Caki2 (cell line): Measurements from ENCODE around the gene ETV6. TPM values are rescaled to one million over a fixed set of nuclear protein-coding genes. Genes with fewer than 3 reads are reported as not detected.

ENCODE experiments used
- DNase-seq: peaks from one replicate; pipeline ENCODE4 v3.0.0-alpha.2; 2015; ENCODE audit warnings: low read depth
- in situ Hi-C: cut with HindIII; loops from 2 replicates; pipeline ENCODE4 v1.10.0; 2016; ENCODE audit warnings: low sequenced_read_pairs, low pct_unique_long_range_greater_than_20kb, mixed read lengths
- total RNA-seq: library from RNA; depleted of rRNA; stranded (reverse); fragments of >200 nt; shearing (Covaris generic); gene quantifications from 2 replicates; pipeline ENCODE4 v1.2.3, GENCODE V29; 2014; ENCODE audit warnings: low replicate concordance

ETV6 gene
- total RNA-seq, 1 experiment from 2014 or later = 14.7 TPM

DNA sequence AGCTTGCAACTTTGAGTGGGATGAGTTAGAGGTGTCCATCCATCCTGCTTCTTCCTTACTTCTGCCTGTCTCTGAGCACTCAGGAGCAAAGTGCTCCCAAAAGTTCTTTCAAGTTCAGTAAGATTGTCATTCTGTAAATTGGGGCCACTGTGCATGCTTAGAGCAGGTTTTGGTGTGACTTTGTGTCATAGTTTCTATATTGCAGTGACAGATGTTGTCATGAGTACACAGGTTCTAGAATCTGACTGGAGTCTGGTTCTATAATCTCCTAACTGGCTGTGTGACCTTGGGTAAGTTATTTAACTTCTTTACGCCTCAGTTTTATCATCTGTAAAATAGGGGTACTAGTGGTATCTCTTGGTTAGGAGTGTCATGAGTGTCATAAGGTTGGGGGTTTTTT lies 218.6 kb downstream of the ETV6 start:
- in situ Hi-C loops = no loop called here
- no peak for DNase-seq

DNA sequence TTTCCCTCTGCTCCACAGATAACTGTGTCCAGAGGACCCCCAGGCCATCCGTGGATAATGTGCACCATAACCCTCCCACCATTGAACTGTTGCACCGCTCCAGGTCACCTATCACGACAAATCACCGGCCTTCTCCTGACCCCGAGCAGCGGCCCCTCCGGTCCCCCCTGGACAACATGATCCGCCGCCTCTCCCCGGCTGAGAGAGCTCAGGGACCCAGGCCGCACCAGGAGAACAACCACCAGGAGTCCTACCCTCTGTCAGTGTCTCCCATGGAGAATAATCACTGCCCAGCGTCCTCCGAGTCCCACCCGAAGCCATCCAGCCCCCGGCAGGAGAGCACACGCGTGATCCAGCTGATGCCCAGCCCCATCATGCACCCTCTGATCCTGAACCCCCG lies 219.9 kb downstream of the ETV6 start:
- no peak for DNase-seq
- in situ Hi-C loops = no loop called here

DNA sequence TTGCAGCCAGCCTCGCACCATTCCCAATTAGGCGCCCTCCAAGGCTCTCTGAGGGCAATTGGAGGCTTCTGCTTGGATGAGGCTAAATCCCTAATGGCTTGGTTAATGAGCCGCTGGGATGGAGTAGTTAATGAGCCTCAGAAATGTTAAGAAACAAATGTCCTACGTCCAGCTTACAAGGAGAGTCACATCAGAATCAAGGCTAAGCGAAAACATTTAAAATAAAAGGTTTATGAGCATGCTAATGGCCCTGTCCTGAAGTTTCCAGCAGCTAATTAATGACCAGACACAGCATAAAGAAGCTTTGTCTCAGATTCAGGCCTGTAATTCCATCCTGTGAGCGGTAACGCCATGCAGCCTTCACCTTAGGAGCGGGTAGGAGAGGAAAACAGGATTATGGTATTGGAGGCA lies 220.6 kb downstream of the ETV6 start:
- DNase-seq = no peak
- in situ Hi-C loops = no loop called here

DNA sequence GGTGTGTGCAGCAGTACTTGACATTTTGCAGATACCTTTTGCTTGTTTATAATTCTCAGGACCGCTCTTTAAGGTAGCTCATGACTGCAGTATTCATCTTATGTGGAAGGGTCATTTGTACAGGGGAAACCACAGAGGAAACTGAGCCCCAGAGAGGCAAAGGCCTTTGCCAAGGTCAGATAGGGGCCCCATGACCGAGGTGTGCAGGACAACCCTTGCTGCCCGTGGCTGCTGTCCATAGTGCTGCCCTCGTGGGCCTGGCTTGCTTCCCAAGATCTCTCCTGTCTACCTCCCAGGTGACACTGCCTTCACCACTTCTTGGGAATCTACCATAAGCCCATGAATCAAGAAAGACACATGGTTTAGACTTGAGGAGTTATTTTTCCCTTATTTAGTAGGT lies 222.6 kb downstream of the ETV6 start:
- DNase-seq = no peak
- in situ Hi-C loops = no loop called here

DNA sequence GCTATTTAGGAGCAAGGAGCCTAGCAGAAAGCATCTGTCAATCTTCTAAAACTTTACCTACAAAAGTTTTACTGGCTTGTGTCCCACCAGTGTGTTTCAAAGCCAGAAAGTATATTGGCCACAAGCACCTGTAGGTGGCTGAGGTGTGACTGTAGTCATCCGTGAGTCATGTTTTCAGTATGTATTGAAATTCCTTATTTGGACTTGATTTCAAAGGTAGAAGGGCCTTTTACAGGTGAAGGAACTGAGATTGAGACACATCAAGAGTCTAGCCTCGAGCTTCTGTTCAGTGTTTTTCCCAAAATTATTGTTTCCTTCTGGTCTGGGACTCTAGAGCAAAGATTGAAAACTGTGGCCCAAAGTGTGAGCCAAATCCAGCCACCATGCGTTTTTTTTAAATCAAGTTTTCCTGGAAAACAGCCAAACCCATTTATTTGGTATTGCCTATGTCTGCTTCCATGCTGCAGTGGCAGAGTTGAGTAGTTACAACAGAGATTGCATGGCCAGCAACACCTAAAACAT lies 226.0 kb downstream of the ETV6 start:
- in situ Hi-C loops = no loop called here
- DNase-seq = no peak

DNA sequence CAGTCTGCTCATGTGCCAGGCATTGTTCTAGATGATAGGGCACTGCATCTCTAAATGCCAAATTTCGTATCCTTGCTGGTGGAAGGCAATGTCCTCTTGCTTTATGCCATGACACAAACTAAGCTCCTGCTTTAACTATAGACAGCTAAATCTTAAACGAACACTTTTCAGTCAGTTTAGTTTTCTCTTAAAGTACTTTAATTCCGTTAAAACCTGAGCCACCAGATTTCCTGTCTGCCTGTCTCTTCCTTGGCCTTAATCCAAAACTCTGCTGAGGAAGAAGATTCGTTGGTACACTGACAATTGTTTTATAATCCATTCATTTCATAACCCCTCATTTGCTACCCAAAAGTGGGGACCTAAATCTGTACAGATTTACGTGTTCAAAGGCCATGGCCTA lies 226.8 kb downstream of the ETV6 start:
- no peak for DNase-seq
- in situ Hi-C loops = no loop called here

DNA sequence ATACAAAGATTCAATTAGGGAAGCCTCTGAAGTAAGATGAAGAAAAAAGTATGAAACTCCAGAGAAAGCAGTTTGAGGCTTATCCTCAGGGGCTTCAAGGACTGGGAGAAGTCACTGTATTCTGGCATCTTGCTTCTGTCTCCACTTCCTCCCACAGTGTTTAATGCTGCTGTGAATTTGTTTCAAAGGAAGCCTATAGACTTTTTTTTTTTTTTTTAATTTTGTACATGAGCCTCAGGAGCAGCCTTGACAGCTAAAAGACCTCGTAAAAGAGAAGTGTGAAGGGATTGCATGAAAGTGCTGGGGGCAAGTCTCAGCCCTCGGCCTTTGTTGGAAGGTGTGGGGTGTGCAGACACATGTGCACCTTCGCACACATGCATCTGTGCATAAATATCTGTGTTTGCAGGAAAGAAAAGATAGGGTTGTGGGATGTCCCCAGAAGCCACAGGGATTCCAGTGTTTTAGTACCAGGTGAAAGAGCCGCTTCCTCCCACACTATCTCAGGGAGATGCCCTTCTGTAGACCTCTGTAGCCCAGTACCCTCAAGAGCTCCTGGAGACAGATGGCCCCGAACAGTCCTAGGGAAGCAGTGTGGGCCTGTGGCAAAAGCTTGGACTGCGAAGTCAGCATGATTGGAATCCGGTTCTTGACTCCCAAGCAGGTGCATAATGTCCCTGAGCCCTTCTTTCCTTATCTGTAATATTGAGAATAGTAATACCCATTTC lies 227.8 kb downstream of the ETV6 start:
- no peak for DNase-seq
- in situ Hi-C loops = no loop called here

DNA sequence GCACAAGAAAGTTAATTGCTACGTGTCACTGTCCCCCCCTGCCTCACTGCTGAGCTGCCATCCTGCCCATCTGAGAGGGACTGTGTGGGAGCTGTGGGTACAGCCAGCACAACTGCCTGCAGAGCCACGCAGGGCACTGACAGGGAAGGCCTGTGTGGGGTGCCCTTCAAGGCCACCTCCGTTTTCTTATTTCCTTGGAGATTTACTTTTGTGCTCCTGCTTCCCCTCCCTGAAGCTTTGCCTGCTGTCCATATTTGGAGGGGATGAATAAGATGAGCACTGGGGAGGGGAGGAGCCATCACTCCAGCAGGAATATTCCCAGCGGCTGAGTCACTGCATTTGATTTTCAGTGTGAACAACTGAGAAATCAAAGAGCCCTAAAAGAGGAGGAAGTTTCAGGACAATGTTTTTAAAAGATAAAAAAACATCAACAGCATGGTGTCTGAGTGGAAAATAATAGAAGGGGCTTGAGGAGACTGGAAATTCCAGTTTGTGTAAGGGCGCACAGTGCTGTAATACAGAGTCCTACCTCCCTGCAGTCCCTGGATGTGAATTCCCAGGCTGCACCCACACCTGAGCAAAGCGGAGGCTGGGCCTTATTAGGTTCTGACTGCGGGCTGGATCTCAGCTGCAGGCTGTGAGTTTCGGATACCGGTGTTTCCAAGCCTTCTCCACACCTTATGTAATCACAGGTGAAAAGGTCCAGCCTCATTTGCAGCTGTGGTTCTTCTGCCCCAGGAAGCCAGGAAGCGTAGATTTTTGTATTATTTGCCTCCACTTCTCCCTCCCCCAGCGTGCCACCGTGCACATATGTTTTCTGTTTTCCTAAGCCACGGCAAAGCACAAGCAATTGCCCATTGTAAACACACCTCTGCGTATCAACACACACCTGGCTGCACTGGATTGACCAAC lies 228.7 kb downstream of the ETV6 start:
- peak; percentile 87 for DNase-seq
- in situ Hi-C loops = no loop called here

DNA sequence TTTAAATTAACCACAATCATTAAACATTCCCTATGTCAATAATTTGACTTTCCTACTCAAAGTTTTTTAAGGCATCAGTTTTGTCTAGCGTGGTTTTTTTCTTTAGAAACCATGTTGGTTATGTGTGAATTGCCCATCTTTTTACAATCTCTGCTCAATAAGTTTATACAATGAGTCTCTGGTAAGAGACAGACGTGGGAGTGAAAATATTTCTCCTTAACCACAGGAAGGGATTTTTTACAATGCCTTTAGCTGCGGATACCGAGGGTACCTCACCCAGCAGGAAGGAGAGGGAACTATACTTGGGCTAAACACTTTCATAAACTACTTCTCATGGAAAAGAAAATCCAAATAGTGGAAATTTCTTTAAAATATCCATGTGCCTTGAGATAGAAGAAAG lies 229.8 kb downstream of the ETV6 start:
- DNase-seq = no peak
- in situ Hi-C loops = no loop called here

DNA sequence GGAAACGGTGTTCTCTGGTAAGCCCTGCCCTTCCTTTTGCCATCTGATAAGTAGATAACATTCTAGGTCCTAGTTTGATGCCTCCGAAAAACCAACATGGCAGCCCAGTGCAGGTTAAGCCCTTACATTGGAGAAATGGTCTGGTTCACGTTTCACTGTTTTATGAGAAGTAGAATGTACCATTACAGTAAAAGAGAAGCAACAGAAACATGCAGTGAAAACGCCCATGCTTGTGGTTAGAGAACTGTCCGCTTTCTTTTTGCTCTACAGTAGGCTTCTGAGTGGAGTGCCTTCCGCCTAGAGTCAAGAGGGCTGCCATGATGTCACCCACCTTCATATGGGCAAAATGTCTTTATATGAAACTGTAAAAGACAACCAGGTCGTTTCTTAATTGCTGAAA lies 230.9 kb downstream of the ETV6 start:
- no peak for DNase-seq
- in situ Hi-C loops = no loop called here

DNA sequence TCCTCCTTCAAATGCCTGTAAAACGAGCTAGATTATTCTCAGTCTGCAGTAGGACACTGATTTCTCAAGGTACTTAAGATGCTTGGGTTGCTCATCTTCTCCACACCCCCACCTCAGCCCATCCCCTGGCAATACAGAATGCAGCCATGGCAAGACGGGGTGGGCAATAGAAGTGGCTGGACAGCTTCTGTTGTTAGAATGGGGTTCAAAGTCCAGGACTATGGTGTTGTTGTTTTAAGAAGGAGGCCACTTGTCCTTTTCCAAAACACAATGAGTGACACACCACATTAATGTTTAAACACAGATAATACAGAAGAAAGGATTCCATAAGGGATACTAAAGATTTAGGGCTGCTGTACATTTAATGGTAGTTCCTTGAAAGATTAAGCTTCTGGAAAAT lies 232.4 kb downstream of the ETV6 start:
- DNase-seq = peak; percentile 81
- in situ Hi-C loops = no loop called here

DNA sequence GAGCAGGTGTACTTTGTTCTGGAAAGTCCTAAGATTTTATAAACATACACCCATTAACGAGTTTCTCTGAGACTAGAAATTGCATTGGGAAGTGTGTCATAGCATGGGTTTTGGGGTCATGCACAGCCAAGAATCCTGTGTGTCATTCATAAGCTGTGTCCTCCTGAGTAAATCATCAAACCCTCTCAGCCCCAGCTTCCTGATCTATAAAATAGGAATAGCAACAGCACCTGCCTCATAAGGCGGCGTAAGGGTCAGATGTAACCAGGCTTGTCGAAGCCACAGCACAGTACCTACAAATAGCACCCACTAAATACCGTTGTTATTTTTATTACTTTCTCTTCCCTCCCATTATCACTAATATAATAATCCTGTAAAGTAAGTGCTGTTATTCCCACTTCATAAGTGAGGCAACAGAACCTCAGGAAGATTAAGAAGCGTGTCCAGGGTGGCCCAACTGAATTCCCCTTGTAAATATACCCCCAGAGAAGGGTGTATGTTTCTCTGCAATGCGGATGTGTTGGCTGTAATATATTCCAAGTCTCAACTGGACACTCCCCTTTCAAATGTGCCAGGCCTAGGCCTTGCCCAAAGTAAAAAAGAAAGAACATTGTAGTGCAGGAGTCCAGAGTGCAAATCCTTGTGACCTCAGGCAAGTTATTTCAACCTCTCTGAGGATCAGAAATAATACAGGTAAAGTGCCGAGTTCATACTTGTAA lies 233.0 kb downstream of the ETV6 start:
- in situ Hi-C loops = no loop called here
- DNase-seq = peak; percentile 91

DNA sequence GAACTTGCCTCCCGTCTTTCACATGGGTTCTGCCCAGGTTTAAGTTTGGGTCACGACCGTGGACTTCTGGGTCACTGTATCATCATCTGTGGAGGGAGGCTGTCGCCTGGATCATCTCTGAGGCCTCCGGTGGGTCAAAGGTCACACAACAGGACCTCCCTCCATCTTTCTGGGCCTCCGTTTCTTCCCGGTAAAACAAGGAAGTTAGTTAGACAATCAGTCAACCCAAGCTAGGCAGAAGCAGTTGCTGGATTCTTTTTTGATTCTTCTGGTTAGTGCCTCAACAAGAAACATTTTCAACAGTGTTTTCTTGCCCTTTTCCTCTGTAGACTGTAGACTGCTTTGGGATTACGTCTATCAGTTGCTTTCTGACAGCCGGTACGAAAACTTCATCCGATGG lies 234.6 kb downstream of the ETV6 start:
- DNase-seq = no peak
- in situ Hi-C loops = no loop called here

DNA sequence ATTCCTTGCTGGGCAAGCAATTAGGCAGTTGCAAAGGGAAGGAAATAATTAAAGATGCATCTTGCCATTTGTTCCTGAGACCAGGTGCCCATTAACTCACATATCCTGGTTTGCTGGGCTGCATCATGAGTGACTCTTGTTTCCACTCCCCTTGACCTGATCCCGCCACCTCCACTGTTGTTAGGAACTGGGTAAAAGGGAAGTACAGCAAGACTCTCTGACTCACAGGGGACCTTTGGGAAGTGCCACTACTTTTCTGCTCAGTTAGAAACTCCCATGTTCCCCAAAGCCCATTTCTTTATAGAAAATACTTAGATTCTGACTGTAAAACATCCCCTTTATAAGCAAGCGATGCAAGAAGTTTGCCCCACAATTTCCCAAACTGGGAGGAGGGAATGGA lies 235.2 kb downstream of the ETV6 start:
- in situ Hi-C loops = no loop called here
- peak; percentile 31 for DNase-seq

DNA sequence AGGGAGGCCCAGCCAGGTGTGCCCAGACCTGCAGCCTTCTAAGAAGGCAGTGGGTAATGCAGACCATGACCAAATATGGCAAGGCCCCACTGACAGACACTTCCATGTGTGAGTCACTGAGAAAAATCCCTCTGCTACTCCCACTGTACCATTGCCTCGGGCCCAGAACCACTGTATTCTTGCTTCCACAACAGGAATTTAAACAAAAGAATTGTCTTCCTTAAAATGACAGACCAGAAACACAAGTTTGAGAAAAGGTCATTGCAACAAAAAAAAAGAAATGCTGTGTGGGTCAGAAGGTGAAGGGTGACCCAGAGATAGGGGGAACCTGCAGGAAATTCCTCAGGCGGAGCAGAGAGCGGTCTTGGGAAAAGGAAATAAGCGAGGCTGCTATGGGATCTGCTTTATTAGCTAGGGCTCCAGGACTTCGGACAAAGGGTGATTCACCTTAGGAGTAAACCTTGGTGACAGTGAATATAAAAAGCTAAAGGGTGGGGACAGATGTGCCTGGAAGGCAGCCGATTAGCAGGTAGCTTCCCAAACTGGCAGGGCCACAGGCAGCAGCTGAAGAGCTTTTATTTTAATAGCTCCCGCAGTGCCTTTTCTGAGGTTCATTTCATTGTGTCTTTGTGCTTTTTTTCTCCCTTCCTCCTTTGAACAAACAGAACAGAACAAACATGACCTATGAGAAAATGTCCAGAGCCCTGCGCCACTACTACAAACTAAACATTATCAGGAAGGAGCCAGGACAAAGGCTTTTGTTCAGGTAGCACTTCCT lies 236.0 kb downstream of the ETV6 start:
- DNase-seq = peak; percentile 52
- in situ Hi-C loops = no loop called here

DNA sequence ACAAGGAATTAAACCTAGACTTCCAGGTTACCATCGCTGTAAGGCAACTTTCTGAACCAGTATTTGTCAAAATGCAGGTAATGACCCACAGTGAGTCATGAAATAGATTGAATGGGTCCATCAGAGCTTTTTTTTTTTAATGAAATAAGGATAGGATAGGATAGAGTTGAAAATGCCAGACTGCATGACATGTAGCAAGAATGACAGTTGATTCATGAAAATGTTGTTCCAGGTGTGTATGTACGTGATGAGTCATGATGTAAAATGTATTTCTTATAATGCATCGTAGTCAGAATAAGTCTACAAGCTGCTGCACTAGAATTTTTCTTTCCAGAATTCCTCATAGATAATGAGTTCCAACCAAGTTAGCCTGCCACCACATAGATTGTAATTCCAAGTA lies 236.9 kb downstream of the ETV6 start:
- in situ Hi-C loops = no loop called here
- DNase-seq = no peak

DNA sequence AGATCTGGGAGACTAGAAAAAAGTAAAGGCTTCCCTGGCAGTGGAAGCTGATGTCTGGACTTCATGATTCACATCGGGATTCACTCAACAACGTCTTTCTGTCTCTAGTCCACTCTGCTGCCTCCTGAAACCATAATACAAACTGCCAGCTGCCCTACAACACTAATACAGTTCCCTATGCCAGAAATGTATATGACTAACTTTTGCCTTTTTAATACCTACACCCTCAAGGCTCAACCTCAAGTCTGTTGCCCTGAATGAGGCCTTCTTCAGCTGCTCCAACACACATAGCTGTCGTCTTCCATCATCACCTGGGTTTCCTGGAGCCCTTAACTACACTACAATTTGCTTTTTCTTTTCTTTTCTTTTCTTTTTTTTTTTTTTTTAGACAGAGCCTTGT lies 238.6 kb downstream of the ETV6 start:
- in situ Hi-C loops = no loop called here
- no peak for DNase-seq

DNA sequence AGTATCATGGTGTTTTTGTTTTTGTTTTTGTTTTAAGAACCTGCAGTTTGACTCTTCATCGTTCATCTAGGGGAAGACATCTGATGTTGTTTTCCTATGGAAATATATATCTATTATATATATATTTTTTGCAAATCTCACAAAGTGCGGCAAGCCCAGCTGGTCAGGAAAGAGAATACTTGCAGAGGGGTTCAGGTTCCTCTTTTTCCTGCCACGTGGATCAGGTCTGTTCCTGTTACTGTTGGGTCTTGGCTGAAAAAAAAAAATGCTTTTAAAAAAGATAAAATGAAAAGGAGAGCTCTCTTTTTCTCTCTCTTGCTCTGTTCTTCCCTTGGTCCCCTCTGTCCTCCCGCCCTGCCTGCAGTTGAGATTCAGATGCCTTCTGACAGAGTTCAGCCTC lies 241.9 kb downstream of the ETV6 start:
- in situ Hi-C loops = no loop called here
- DNase-seq = no peak
